Measurements from ENCODE around the gene ZNF669.

GRCh38 chr1:247096112-247096511, 8.0 kb downstream of the ZNF669 start:
- TF ChIP-seq CTCF (IDR thresholded peaks at IDR 0.05) = no peak
- TF ChIP-seq EZH2 (IDR thresholded peaks at IDR 0.05) = no peak
